HG03066 (cell line): ENCODE measurements around the gene MYO1C.
"Not testable (repeated sequence)": the region's sequence is repeated elsewhere in the genome, so short reads cannot be mapped to it uniquely, and the experiment has no call there.

Source experiments
- ATAC-seq: cut with Tn5 transposase; IDR thresholded peaks from one replicate; pipeline ENCODE4 v1.9.1; 2021; ENCODE audit warnings: low read depth; ENCODE audit not compliant: unreplicated experiment

The MYO1C gene

DNA sequence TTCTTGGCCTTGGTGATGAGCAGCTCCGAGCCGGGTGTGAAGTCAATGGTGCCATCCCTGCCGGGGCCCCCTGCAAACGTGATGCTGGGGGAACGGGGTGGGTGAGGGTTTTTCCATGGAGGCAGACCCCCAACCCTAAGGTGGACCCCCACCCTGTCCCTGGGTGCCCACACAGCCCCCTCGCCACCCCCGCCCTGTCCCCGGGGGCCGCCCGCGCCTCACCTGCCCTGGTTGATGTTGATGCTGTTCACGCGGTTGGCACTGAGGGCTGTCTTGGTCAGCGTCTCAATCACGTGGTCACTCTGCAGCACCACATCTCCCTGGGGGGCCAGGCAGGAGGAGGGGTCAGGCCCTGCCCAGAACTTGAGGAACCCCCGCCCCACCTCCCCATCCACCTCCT is 25.2 kb downstream of the MYO1C start:
- ATAC-seq = no peak

DNA sequence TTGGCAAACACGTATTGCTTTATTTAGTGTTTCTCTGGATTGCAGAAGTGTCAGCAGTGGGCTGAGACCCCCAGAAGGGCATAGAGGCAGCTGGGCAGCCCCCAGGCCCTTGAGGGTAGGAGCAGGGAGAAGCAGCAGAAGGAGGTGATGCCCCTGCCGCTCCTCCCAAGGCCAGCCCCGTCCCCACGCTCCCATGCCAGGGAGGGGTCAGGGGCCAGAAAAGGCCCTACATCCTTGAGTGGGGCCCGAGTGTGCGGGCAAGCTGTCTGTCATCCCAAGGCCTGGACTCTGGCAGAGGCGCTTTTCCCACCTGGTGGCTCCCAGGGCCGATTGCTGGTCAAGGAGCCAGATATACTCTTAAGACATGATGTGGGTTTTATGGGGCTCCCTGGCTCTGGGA is 28.3 kb downstream of the MYO1C start:
- ATAC-seq = no peak

DNA sequence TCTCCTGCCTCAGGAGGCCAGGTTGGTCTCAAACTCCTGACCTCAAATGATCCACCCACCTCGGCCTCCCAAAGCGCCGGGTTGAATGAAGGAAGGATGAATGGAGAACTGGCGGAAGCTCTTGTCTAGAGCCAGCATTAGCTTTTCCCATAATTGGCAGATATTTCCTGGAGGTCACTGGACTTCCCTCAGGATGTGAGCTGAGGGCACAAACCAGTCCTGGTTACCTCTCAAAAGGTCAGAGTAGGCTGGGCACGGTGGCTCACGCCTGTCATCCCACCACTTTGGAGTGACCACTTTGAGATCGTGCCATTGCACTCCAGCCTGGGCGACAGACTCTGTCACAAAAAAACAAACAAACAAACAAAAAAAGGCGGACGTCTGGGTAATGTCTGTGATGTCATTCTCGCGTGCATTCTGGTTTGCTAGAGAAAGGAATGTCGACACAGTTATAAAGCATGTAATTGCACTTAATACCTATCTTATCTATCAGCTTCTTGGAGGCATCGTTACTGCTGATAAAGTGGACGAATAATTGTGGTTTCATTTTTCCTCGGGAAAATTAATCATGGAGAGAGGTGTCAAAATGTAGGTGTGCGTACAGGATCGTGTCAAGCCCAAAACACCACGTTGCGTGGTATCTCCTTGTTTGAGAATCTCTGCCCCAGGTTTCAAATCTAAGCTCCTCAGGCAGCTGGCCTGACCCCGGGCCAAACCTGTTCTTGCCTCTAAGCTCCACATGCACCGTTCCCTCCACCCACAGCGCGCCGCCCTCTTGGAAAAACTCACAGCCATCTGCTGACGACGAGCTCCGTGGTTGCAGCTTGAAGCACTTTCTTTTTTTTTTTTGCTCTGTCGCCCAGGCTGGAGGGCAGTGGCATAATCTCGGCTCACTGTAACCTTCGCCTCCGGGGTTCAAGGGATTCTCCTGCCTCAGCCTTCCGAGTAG is 30.0 kb downstream of the MYO1C start:
- no peak for ATAC-seq

DNA sequence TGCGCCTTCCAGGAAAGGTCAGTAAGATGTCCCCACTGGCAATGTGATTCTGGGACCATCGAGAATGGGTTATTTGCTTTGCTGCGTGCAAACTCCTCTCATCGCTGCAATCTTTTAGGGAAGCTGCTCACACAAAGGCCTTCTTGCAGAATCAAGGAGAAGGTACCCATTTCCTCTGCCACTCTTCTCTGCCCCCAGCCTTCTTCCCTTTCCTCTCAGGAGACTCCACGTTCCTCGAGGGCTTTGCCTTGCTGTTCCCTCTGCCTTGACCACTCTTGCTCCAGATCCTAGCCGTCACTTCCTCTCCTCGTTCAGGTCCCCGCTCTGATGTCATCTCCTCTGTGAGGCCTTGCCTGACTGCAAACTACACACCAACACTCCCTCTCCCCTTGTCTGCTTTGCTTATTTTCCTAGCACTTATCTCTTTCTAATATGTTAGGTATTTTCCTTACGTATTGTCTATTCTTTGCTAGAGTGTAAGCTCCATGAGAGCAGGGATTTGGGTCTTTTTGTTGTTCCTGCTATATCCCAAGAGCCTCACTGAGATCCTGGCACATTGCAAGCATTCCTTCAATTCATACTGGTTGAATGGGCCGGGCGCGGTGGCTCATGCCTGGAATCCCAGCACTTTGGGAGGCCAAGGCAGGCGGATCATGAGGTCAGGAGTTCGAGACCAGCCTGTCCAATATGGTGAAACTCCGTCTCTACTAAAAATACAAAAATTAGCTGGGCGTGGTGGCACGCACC is 31.1 kb downstream of the MYO1C start:
- no peak for ATAC-seq

DNA sequence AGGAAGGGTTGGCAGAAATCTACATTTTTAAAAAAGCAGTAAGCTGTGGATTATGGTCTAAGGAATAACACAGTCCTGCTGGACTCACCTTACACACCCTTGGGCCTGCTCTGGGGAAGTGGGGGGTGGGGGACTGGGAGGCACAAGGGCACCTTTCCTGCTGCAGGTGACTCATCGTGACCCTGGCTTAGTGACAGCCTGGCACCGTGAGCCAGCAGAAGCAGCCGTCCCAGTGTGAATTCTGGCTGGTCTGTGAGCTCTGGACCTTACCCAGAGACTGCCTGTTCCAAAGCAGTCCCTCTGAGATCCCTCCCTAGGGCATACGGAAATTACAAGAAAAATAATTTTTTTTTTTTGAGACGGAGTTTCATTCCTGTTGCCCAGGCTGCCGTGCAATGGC is 32.3 kb downstream of the MYO1C start:
- ATAC-seq = no peak

DNA sequence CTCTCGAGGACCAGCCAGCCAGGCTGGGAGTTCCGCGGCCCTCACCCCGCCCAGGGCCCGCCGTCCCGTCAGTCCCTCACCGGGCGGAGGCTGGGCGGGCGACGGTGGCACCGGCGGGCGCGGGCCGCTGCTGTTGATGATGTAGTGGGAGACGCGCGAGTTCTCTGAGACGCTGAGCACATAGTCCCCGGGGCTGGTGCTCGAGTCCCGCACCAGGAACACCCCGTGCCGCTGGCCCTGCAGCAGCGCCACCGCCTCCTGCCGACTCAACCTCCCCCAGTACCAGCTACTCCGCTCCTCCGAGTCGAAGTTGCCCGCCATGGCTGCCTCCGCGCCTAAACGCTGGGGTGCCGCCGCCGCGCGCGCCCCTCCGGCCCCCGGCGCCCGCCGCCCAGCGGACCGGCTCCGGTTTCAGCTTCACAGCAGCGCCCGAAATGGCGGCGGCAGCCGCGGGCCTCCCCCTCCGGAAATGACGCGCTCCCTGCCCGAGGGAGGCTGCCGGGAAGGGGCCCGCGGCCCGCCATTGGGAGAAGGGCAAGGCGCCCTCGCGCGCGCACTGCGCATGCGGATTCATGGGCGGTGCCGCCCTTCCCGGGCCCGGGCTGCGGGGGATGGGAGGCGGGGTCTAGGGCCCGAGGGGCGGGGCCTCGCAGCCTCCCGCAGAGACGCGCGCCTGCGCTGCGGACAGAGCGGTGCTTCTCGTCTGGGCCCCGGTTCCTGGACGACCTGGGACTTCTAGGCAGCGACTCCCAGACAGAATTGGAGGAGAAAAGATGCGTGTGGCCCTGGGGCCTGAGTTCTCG is 36.5 kb downstream of the MYO1C start, which contains the start of gene CRK:
TSS of gene CRK (minus strand) at position 436 of the 803 bp plus-strand sequence. CDS start at position 321, 115 bp downstream.
- peak; percentile 82 for ATAC-seq

DNA sequence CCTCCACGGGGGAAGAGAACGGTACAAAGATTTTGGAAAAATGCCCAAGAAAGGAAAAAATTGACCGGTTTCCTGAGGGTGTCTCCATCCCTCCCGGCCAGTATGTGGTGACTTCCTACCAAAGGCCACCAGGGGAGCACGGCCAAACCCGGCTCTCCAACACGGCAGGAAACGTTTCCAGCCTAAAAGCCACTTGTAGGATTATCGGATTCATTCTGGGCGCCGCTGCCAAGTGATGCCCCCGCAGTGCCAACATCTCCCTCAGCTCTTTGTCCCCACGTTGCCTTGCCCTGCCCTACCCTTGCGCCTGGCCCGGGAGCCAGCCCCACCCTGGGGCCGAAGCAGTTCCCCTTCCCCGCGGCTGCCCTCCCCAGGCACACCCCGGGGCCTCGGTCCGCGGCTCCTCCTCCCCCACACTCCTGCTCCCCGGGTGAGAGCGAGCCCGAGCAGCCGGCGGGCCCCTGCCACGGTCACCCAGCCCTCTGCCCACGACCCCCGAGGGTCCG is 37.1 kb downstream of the MYO1C start:
- ATAC-seq = peak; percentile 23

DNA sequence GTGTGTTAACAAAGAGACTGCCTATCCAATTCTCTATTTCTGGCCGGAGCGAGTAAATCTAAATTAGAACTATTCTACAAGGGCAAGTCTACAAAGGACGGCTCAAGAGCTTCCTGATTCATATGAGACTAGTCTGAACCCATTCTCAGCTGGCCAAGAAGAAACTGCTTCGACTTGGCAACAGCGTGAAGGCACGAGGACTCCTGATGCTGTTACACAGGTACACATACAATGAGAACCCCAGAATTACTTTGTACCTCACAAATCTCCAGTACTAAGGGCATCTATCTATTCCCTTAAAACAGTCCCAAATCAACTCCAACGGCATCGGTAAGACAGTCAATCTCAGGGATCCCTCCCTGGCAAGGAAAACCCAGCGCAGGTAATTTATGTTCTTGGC is 37.9 kb downstream of the MYO1C start:
- no peak for ATAC-seq

DNA sequence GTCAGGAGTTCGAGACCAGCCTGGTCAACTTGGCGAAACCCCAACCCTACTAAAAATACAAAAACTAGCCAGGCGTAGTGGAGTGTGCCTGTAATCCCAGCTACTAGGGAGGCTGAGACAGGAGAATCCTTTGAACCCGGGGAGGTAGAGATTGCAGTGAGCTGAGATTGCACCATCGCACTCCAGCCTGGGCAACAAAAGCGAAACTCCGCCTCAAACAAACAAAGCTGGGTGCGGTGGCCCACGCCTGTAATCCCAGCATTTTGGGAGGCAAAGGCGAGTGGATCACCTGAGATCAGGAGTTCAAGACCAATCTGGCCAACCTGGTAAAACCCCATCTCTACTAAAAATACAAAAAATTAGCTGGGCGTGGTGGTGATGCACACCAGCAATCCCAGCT is 38.8 kb downstream of the MYO1C start:
- ATAC-seq = not testable (repeated sequence)

DNA sequence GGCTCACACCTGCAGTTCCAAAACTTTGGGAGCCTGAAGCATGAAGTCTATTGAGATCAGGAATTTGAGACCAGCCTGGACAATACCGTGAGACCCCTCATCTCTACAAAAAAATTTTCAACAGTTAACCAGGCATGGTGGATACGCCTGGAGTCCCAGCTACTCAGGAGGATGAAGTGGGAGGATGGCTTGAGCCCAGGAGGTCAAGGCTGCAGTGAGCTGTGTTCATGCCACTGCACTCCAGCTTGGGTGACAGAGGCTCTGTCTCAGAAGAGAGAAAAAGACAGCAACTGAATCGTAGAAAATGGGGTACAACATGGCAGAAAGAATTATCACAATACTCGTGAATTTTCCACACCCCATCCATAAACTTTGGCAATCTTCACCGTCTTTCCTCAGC is 39.6 kb downstream of the MYO1C start:
- no peak for ATAC-seq

DNA sequence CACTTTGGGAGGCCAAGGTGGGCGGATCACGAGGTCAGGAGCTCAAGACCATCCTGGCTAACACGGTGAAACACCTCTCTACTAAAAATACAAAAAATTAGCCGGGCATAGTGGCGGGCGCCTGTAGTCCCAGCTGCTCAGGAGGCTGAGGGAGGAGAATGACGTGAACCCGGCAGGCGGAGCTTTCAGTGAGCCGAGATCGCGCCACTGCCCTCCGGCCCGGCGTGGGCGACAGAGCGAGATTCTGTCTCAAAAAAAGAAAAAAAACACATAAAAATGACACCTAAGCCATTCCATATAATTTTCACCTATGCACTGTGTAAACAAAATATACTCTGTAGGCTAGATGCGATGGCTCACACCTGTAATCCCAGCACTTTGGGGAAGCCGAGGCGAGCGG is 42.2 kb downstream of the MYO1C start:
- not testable (repeated sequence) for ATAC-seq

DNA sequence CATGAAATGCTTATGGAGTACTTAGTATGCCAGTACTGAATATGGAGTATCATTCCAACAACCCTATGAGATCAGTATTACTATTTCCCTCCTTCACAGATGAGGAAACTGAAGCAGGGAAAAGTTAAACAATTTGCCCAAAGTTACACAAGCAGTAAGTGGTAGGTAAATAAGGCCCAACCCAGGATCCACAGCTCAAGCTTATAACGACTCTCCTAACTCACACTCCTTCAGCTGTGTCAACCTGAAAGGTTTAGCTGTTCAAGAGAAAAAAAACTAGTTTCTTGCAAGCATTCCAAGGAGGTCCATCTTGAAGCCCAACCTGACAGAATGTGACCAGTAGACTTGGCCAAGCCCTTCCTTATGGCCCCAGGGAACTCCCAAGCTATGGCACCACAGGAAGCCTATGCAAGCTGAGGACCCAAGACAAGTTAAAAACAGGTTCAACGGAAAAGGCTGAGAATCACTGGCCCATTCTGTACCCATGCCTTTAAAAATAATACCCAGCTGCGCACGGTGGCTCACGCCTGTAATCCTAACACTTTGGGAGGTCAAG is 43.0 kb downstream of the MYO1C start:
- ATAC-seq = no peak

DNA sequence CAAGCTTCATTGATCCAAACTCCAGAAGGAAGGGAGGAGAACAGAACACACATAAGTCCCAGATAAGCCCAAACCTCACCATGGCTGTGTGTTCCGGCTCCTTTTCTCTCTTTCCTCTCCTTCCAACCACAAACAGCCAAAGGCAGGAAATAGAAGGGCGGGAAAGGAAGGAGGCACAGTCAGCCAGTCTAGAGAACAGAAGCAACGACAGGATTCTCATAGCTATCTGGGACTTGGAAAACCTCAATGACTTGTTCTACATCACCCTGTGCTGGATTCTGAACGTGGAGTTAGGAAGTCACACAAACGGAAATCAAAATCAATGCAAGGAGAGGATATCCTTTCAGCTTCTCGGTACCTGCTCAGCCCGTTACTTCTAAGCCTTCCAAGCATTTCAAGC is 45.4 kb downstream of the MYO1C start:
- no peak for ATAC-seq

DNA sequence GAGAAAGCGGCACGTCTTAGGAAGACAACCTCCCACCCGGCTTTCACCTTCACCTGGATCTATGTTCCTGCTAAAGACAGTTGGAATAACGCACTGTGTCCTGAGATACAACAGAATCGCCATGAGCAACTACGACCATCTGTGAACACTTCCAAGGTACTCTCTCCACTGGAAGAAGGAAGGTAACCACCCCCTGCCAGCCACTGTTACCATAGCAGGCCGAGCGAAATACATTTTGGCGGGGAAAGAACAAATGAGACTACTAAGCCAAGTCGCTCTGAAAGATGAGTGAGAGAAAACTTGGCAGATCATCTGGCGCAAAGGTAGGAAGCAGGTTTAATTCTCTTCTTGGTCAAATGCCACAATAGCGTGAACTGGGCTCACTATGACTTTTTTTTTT is 46.3 kb downstream of the MYO1C start:
- no peak for ATAC-seq

DNA sequence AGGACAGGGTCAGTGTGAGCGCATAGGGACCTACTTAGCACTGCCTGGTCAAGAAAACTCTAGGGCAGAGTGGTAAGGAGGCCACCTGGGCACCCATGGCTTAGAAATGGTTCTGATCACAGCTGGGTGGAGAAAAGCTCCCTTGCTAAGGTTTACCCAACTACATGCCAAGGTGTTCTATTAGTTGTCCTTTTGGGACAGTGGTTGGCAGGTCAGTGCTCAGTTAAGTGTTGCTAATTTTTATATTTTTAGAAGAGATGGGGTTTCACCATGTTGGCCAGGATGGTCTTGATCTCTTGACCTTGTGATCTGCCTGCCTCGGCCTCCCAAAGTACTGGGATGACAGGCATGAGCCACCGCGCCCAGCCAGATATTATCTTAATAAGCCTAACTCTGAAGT is 46.8 kb downstream of the MYO1C start:
- ATAC-seq = not testable (repeated sequence)

DNA sequence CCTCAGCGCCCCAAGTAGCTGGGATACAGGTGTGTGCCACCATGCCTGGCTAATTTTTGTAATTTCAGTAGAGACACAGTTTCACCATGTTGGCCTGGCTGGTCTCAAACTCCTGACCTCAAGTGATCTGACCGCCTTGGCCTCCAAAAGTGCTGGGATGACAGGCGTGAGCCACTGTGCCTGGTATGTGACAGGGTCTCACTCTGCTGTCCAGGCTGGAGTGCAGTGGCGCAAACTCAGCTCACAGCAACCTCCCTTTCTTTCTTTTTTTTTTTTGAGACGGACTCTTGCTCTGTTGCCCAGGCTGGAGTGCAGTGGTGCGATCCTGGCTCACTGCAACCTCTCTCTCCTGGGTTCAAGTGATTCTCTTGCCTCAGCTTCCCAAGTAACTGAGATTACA is 49.8 kb downstream of the MYO1C start:
- not testable (repeated sequence) for ATAC-seq

DNA sequence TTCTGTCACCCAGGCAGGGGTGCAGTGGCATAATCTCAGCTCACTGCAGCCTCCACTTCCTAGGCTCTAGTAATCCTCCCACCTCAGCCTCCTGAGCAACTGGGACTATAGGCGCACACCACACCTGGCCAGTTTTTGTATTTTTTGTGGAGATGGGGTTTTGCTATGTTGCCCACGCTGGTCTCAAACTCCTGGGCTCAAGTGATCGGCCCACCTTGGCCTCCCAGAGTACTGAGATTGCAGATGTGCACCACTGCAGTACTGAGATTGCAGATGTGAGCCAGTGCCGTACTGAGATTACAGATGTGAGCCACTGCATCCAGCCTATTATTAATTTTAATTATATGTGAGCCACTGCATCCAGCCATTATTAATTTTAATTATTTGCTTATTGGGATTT is 50.3 kb downstream of the MYO1C start:
- ATAC-seq = no peak

DNA sequence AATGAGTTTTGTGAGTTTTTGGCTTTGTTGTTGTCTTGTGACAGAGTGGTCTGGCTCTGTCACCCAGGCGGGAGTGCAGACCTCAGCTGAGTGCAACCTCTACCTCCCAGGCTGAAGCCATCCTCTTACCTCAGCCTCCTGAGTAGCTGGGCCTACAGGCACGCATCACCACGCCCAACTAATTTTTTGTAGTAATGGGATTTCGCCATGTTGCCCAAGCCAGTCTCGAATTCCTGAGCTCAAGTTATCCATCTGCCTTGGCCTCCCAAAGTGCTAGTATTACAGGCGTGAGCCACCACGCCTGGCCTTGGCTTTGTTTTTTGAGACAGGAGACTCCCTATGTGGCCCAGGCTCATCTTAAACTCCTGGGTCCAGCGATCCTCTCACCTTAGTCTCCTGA is 51.6 kb downstream of the MYO1C start:
- no peak for ATAC-seq

DNA sequence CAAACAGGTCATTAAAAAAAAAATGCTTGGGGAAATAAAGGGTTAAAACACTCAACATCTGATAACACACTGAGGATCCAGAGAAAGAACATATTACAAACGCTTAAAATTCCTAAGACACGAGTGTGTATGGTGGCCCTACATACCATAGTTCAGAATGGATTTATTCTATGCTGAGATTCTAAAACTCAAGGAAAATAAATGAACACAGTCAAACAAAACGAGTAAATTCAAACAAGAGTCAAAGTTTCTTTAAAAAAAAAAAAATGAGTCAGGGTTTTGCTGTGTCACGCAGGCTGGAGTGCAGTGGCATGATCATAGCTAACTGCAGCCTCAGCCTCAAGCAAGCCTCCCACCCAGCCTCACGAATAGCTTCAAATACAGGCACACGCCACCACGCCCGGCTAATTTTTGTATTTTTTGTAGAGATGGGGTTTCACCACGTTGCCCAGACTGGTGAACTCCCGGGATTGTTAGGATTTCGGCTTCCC is 53.8 kb downstream of the MYO1C start:
- no peak for ATAC-seq

DNA sequence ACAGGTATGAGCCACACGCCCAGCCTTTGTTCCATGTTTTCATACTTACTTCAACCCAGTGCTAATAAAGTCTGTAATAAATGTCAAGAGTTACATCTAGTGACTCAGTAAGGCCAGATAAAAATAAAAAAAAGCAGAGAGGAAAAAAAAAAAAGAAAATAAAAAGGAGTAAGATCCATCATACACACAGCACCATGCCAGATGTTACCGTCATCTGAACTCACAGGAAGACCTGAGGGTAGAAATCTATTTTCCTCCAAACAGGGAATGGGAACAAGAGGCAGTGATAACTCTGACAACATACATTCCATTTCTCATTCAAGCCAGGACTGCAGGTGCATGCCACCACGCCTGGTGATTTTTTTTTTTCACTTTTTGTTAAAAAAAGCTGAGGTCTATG is 57.2 kb downstream of the MYO1C start:
- ATAC-seq = no peak
